C1 segment of cervical spinal cord (tissue), 14 donors: ENCODE measurements around the gene SNX8.

ENCODE experiments used
- DNase-seq, 14 donors: peaks; one replicate each; lab custom pipeline; 2025; lab: John Stamatoyannopoulos, UW

SNX8 gene

DNA sequence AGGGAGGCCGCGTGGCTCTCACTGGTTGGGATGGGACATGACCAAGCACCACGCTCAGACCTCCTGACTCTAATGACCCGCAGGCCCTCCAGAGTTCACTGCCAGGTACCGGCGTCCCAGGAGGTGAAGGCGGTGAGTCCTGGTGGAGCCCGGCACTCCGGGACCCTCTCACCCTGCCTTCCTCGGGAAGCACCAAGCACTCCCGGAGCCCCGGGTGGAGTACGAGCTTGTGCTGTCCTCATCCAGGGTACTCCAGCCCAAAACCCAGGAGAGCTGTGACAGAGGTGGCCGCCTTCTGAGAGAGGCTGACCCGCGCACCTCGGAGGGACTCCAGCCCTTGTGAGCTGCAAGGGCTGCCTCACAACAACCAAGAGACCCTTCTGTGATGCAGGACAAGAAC lies 90.9 kb downstream of the SNX8 start:
- DNase-seq = no peak

DNA sequence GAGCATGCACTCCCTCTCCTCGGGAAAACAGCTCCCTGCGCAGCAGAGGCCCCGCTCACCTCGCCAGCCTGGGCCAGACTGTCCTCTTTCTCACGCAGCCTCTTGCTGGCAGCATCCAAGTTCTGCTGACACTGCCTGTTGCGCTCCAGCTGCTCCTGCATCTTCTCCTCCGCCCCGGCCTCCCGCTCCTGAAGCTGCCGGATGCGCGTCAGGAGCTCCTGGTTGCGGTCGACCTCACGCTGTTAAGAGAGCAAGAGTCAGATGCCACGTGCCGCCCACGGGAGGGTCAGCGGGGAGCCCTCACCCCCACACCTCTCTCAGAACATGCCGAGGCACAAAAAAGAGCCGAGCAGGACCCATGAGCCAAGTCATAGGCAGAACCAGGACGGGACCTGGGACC lies 91.7 kb downstream of the SNX8 start:
- no peak for DNase-seq

DNA sequence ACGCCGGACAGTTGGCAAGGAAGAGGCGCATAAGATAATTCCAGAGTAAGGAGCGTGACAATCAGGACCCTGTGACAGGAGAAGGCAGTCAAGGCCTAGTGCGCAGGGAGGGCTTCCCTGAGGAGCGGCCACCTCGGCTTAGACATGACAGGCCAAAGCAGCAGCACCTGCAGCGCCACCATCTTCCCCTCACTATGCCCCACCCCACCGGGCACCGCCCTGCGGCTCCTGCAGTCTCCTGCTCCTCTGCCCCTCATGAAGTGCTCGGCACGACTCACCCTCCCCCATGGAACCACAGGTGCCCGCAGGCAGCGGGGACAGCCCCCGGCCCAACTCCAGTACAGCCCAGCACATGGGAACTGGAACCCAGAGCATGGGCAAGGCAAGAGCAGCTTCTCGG lies 93.3 kb downstream of the SNX8 start:
- DNase-seq = no peak

DNA sequence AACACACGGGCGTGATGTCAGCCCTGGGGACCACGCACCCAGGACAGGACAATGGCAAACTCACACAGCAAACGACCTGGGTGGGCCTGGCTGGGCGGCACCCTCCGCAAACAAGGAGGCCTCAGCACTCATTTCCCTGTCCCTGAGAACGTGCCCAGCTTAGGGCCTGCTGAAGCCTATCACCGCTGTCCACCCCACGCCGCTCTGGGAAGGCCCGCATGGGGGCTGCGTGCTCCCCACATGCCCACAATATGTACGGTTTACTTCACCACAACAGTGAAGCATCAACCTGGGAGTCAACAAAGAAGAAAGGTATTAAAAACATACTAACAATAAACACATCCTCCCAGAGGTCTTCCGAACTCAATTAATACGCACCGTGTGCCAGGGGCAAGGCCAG lies 93.7 kb downstream of the SNX8 start:
- DNase-seq = no peak

DNA sequence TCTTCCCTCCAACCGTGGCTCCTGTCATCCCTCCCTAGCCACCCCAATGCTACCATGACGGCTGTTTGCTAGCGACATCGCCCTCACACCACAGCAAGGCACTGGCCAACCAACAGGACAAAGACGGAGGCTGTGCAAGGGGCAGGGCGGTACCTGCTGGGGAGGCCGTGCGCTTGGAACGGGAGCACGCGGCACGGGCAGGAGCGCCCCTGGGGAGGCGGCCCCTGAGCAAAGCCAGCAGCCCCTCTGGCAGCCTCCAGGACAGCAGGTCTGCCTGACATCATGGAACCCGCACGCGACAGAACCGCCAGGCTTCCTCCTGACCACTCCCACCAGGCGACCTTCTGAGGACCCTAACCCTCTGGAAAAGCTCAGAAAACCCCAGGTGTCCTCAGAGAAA lies 94.2 kb downstream of the SNX8 start:
- DNase-seq = no peak

DNA sequence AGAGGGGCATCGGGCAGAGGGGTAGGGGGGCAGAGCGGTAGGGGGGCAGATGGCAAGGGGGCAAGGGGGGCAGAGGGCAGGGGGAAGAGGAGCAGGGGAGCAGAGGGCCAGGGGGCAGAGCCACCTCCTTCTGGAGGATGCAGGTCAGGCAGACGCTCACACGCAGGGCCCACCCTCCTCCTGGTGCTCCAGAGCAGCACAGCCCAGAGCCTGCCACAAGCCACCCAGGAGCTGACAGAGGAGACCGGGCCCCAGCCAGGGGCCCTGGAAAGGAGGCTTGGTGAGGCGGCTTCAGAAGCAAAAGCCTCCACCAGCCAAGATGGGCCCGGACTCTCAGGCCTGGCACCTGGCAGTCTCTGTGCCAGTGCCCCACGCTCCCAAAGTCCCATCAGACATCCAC lies 94.6 kb downstream of the SNX8 start:
- DNase-seq = no peak

DNA sequence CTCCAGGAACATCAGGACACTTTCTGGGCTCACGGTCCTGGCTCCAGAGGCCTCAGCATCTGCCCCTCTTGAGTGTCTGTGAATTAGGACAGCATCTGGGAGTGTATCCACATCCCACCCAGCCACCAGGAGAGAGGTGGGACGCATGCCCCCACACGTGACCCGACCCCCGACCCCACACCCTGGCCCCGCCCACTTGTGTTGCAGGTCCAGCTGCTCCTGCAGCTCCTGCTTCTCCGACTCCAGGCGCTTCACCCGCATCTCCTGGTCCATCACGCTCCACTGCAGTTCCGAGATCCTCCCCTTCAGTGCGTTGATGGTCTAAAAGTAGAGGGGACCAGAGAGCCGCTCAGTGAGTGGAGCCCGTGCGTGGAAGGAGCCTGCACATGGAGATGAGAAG lies 95.1 kb downstream of the SNX8 start:
- no peak for DNase-seq

DNA sequence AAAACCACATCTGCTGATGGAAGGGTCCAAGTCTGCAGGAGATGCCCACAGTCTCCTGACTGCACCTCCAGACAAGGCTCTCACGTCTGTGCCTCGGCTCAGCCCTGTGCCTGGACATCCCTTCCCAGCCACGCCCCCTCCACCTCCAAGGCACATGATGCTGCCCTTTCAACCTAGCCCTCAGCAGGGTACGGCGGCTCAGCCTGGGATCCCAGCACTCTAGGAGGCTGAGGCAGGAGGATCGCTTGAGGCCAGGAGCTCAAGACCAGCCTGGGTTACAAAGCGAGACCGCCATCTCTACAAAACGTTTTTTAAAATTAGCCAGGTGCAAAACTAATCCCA lies 95.8 kb downstream of the SNX8 start:
- no peak for DNase-seq

DNA sequence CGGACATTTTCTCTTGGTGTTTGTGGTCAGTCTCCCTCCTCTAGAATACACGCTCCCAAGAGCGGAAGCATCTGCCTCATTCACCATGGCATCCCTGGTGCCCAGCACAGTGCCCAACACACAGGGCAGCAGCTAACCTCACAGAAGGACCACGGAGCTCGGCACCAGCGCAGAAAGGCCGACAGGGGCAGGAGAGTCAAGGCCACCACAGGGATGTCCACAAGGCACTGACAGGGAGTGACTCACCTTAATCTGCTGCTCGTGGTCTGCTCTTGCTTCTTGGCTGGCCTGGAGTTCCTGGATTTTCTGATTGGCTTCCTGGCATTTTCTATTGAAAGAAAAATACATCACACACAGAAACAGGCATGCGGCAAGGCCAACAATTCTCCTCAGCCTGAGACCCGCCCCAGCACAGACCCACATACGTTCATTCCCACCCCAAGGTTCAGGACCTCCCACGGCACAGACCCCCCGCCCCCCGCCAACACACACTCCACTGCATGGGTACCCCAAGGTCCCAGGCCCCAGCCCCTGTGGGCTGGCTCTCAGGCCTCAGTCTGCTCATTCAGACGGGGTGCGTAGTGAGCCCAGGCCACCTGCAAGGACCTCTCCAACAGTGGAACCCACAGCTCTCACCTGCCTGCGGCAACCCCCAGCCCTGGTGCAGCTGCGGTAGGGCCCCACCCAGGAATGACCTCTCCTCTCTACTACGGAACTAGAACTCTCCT lies 96.4 kb downstream of the SNX8 start:
- no peak for DNase-seq

DNA sequence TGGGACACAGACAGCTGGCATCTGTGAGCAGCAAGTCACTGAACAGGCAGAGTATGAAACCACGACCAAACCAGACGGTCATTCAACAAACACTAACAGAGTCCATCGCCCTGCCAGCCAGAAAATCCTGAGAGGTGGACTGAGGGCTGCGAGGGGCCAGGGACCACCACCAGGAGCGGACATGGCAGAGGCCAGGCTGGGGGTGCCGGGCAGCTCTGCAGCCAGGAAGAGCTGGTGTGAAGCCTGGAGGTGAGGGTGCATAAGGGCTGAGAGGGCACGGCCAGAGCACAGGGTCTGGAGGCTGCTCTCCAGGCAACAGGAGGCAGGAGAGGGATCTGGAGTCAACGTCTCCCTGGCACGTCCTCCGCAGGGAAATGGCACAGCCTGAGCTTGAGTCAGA lies 97.0 kb downstream of the SNX8 start:
- DNase-seq = no peak

DNA sequence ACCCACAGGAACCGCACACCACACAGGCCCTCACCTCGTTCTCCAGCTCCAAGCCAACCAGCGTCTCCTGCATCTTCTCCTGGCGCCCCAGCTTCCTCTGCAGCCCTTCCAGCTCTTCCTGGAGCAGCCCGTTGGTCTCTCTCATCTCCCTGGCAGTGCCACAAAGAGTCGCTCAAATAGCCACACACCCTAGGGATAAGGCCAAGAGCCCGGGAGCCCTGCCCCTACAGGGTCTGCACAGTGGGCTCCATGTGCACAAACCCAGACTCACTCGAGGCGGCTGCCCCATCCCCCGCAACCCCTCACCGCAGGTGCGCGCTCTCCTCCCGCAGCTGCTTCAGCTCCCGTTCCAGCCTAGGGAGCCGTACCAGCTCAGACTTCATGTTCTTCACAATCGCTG lies 98.4 kb downstream of the SNX8 start:
- DNase-seq = no peak

DNA sequence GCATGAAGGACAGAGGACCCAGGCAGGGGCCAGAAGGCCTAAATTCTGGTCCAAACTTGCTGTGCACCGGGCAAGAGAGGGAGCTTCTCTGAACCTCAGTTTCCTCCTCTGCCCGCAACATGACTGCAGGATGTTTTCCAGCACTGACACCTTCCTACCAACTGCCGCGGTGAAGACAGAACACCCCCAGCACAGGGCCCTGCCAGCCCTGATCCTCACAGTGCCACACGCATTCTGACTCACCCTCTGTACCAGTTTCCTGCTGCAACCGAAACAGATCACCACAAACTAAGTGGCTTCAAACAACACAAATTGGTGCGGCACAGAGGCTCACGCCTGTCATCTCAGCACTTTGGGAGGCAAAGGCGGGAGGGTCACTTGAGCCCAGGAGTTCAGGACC lies 99.6 kb downstream of the SNX8 start:
- DNase-seq = no peak

DNA sequence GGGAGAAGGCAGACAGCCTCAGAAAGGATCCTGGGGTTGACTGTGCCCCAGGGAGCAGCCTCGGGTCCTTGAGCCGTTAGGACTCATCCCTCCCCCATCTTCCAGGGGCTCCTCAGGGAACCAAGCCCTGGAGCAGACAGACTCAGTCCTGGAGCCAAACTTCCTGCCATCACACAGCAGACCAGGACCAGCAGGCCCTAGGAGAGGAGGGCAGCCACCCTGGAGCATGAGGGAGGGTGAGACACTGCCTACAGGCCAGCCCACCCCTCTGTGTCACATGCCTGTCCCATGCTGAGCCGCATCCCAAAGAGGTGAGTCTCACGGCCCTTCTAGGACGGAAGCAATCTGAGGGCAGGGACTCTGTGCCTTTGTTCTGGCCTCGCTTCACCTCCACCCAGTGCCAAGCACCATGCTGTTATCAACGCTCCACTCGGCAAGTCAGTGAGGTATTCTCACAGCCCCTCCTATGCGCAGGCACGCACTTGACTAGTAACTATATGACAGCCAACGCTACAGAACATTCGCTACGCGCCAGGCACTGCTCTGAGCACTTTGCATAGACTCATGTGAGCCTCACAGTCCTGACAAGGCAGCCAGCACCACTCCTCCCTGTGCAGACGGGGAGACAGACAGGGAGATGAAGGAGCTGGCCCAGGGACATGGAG lies 100.6 kb downstream of the SNX8 start:
- no peak for DNase-seq

DNA sequence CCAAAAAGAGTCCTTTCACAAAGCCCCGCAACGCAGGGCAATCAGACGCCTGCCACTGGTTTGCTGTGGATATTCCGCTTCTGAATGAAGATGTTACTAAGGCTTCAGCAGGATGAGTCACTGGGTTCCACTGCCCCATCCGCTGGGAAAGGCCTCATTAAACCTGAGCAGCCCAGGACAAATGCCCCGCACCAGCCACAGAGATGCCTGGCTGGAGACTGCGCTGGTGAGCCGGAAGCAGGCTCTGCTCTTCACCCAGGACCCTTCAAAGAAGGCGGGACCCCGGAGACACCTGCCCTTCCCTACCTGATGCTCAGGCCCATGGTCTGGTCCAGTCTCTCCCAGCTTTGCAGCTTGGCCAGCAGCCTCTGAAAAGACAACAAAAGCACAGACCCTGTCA lies 101.3 kb downstream of the SNX8 start:
- DNase-seq = no peak

DNA sequence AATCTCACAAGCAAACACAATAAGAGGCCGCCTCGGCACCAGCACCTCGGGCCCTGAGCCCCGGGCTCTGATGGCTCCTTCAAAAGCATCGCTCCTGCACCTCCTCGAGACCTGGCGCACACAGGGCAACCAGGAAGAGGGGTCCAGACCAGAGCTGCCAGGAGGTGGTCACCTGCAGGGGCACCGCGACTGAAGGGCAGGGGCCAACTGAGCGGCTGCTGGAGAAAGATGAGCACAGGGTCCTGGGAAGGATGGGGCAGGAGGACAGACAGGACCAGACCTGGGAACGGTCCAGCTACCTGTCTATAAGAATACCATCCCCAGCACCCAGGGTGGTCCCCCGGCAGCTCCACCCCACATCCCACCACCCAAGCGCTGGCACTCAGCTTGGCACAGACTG lies 102.3 kb downstream of the SNX8 start:
- no peak for DNase-seq

DNA sequence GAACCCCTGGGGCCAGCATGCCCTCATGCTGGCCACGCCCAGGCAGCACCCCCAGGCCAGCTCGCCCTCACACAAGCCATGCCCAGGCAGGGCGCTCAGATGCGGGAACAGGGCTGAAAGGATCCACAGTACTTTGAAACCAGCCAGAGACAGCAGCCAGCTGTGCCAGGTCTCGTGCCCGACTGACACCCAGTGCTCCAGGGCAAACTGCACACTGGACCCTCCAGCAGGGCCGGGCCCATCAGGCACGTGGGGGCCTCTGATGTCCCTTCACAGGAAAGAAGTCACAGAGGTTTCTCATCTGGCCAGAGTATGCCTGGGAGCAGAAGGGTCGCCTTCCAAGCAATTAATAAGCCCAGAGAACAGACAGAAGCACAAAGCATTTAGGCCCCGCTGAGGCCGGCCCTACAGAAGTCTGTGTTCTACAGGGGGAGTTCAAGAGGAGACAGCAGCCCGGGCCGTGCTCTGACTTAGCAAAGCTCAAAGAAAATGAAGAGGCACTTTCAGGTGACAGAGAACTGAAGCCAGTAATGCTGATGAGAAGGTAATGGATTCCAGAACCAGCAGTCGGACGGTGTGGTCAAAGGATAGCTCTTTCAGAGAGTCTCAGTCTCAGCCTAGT lies 102.9 kb downstream of the SNX8 start:
- no peak for DNase-seq

DNA sequence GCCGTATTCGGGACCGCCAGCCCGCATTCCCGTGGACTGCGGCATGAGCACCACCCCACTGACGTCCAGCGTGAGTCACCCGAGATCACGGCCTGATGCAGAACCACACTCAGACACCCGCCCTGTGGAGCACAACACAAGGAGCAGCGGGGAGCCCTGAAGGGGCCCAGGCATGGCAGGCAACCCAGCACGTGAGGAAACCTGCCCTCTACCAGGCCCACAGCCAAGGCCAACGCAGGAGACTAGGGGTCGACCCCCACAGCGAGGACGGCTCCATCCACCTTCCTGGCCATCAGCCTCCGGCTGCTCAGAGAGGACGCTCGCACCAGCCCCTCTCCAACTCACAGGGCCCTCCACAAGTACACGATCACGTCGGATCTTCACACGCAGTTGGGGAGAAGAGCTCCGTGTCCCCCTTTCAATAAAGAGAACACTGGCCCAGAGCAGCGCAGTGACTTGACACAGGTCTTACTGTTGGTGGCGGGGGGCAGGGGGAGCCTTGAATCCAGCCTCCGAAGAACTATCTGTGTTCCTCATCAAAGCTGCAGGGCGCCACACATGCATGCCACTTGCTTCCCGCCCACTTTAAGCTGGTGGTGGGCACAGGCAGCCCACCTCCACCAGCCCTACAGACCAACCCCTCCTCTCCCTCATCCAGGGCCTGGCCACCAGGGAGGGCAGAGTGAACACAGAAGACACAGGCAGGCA lies 103.5 kb downstream of the SNX8 start:
- no peak for DNase-seq

DNA sequence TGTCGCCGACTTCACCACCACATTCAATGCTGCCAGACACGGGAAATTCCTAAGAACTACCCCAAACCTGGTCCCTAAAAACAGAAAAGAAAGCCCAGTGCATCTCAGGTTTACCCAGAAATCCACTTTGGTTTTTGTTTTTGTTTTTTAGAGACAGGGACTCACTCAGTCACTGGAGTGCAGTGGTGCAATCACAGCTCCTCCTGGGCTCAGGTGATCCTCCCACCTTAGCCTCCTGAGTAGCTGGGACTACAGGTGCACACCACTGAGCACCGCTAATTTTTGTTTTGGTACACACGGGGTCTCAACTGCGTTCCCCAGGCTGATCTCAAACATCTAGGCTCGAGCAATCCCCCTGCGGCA lies 104.3 kb downstream of the SNX8 start:
- DNase-seq = no peak

DNA sequence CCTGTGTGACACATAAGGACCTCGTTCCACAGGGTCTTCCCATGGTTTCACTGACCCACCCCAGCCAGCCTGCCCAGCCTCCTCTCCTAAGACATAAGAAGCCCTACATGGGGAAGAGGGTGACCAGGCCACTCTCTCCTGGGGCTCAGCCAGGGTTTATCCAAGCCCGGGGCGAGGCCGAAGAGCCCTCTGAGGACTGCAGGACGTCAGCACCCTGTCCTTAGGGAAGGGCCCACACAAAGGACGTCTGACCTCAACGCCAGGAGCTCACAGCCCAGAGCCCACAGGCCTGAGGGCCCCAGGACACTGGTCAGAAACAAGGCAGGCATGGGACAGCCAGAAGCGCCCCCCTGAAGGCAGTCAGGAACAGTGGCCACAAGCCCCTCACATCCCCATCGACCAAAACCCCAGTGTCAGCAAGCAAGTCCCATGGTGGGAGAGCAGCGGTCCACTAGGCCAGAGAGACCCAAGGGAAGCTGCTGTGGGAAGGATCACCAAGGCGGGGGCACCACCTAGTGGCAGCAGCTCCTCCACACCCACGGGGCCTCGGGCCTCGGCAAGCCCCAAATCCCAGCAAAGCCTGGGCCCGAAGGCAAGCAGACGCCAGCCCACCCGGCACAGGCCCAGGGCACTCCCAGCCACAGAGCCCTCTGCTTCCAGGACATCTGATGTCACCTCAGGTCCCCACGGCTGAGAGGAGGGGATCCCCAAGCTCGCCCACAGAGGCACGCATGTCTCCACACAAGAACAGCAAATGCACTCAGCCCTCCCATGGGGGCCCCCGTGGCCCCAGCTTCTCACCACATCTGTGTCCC lies 104.9 kb downstream of the SNX8 start:
- DNase-seq = peak in 13 of 14 donors; percentile 9 to 82 (median 34)

DNA sequence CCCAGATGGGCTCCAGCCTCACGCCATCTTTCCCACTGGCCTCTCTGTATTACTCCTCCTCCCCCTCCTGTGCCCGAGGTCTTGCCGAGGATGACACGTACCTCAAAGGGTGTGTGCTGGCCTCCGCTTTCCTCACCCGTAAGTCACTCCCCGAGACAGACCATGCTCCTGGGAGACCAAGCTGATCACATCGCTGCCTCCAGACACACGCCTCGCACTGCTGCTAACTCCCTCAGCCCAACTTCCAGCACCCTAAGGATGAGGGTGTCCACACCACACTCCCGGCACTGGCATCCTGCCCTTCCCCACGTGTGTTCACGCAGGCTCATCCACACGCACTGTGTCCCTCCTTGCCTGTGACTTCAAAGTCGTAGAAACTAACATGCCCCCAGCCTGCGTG lies 105.5 kb downstream of the SNX8 start:
- DNase-seq = no peak

DNA sequence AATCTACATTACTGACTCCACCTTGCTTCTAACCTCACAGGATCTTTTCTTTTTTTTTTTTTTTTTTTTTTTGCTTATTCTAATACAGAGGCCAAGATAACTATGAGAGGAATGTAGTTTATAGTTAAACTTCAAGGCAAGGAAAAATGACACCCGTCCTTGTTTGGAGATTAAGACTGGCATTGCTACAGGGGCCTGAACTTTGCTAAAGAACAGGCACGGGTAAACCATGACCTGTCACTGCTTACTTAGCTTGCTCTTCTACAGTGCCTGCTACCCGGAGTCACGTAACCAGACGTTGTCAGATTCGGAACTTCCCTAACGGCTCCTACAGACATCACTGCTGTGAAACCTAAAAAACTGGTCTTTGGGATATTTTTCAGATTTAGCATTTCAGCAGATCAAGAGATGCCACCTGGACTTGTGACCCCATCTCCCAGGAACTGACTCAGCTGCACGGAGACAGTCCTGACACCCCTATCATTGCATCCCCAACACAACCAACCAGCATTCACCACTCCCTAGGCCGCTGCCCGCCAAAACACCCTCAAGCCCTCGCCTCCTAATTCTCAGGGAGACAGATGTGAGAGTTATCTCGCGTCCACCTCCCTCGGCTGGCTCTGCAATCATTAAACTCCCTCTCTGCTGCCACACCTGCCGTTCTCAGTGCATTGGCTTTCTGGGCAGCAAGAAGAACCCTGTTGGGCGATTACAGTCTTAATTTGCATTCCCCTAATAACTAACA lies 109.0 kb downstream of the SNX8 start:
- DNase-seq = no peak
